HG03469 (cell line): ENCODE data around the gene HRH2.

Experiments used
- ATAC-seq: cut with Tn5 transposase; IDR thresholded peaks from one replicate; pipeline ENCODE4 v1.9.1; 2021; ENCODE audit warnings: mild to moderate bottlenecking, moderate library complexity, moderate number of reproducible peaks; ENCODE audit not compliant: unreplicated experiment

Gene HRH2

DNA sequence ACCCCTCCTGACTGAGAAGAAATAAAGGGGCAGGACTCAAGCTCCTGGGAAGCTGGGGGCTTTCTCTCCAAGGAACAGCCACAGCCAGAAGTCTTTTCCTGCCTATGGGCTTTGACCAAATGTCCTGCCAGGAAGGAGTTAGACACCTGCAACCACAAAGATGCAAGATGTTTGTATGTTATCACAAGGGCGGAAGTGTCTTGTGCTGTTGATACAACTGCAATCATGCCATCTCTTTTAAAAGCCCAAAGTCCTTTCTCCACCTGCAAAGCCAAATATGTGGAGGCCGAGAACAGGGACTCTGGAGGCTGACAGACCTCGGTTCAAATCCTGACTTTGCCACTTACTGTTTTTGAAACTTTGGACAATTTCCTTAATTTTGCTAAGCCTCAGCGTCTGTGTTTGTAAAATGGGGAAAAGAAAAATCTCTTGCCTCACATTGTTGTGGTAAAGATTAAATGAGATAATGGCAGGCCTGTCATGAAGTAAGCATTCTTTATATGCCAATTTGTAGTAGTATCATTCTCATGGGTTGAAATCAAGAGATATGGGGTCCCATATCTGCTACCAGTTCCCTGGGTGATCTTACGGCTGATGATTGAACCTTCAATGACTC lies 17.0 kb downstream of the HRH2 start:
- ATAC-seq: no peak

DNA sequence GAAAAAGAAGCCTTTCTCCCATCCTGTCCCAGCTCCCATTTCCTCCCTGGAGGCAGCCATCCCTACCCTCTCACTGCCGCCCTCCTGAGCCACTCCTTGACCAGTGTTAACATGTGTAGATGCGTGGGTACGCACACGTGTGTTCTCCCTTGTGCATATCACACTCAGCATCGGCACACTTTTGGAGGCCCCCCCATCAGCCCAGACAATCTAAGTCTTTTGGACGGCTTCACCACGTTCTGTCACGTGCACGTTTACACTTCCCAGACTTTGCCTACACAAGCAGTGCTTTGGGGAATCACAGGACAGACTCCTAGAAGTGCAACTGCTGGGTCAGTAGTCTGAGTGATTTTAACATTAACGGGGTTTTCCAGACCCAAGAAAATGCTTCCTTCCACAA lies 18.0 kb downstream of the HRH2 start:
- ATAC-seq: no peak

- ATAC-seq: no peak
Observed at GRCh38 chr5:175677571-175677970, 19.7 kb downstream of the HRH2 start.

GRCh38 chr5:175678074-175678473 lies 20.2 kb downstream of the HRH2 start:
- no peak for ATAC-seq

DNA sequence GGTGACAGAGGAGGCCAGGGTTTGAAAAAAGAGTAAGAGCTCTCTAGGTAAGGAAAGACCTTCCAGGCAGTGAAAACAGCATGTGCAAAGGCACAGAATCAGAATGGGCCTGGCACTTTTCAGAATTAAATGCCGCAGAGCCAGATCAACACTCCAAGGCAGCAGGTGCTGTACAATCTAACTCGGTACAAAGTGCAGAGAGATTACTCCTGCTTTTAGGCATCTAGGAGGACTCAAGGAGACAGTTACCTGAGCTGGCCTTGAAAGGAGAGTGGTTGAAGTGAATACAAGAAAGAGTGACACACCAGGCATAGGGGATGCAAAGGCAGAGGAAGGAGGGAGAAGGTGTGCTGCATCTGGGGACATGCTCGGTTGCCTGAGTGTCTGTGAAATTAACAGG lies 21.5 kb downstream of the HRH2 start:
- no peak for ATAC-seq

DNA sequence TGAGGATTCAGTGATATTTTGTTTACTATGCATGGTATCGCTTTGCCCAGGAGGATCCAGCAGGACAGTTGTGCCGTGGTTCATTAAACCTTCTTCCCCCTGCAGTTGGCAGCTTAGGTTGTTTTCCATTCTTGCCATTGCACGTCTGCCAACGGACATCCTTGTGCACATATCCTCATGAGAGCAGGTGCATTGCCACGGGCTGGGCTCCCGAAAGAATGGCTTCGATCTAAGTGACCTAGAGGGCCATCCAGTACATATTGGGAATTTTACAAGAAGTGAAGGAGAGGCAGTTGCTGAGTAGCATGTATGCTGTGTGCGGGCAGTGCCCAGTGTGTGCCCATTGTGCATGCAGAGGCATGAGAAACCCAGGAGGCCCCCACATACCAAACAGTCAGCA lies 22.1 kb downstream of the HRH2 start:
- ATAC-seq: no peak

DNA sequence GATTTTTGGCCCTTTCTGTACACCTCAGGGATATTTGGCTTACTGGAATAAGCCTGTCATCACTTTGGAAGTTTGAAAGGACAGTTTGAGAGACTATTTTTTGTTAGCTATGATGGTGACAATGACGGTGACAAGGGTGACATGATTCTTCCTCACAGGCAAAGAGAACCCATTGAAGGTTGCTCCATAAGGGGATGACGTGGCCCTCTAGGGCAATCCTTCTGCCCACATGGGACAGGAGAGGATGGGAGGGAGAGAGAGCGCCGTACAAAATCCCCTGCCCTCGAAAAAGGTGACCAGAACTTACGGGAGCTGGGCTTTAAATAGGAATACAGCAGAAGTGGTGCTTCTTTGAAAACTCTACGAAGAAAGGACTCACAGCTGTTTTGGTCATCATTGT lies 22.6 kb downstream of the HRH2 start:
- ATAC-seq: no peak

DNA sequence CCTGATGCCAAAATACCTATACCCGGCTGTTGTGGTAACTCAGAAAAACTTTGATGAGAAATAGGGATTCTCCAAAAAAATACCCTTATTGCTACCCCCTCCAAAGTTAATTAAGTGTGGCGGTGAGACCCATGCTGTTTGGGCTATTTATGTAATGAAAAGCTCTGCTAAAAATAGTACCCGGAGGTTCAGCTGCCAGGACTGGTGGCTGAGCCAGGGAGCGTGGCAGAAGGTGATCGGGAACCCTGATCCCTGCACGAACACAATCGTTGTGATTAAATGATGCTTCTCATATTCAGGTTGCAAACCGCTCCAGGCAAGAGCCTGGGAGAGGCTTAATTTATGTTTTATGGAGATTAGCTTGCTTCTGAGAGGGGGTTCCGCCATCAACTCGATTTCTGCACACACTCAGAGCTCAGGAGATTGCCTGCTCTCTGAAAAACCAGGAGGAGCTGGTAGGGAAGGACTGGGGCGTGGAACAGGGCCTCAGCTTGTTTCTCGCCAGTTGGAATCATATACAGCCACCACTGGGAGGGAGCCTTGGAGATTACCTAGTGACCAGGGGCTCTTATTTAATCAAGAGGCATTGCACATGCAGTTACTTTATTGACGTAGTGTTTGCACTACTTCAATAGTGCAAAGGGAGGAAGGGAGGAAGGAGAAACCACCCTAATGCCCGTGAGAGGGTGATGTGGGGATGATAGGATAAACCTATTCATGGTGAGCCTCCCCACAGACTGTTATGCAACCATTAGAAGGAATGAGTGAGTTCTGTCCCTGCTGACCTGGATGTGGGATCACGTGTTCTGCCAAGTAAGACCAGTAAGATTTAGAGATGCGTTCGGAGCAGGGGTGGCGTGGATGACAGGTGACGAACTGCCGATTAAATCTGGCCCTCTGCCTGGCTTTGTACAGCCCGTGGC lies 23.4 kb downstream of the HRH2 start:
- ATAC-seq: no peak

GRCh38 chr5:175681968-175682340 lies 24.1 kb downstream of the HRH2 start:
- ATAC-seq: no peak

DNA sequence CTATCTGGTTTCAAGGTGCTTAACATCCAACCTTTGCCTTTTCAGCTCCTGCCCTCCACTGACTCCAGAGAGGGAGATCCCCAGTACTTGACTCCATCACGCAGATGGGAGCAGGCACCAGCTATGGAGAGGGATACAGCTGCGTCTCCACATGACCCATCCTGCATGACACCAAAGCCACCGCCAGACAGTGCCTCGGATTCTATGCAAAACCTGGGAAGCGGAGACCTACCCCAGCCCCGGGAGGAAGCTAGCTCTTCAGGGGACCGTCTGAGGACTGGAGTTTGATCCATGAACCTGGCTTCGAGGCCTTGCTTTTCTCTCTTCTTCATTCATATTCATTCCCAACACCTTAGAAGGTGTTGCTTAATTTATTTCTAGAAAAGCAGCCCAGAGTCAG lies 24.8 kb downstream of the HRH2 start:
- no peak for ATAC-seq

GRCh38 chr5:175683231-175683630 lies 25.4 kb downstream of the HRH2 start:
- no peak for ATAC-seq

GRCh38 chr5:175683921-175684320 lies 26.1 kb downstream of the HRH2 start:
- ATAC-seq: no peak

- no peak for ATAC-seq
Observed at GRCh38 chr5:175684931-175685330, 27.1 kb downstream of the HRH2 start.

DNA sequence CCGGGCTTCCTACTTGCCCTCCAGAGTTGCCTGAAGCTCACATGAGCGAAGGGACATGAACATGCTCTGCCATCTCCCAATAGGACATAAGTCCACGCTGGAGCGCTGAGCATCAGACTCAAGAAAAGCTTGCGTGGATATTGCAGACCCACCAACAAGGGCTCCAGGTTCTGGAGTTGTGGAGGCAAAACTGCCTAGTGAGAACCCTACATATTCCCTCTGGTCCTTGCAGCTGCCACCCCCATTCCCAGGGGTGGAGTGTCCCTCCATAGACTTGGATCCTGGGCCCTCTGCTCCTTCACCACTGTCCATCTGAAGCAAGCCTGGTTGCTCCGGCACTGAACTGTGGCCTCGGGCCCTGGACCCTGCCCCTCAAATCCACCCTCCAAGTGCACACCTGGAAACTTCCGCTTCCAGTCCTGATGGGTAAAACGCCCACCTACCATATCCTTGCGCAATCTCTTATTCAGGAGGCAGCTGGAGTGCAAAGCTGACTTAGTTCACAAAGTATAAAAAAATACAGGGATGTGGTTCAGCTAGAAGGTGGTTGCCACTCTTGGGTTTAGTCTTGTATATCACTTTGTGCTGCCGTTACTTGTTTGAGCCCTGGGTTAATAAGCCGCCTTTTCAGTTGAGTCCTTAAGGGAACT lies 28.0 kb downstream of the HRH2 start:
- ATAC-seq: no peak

DNA sequence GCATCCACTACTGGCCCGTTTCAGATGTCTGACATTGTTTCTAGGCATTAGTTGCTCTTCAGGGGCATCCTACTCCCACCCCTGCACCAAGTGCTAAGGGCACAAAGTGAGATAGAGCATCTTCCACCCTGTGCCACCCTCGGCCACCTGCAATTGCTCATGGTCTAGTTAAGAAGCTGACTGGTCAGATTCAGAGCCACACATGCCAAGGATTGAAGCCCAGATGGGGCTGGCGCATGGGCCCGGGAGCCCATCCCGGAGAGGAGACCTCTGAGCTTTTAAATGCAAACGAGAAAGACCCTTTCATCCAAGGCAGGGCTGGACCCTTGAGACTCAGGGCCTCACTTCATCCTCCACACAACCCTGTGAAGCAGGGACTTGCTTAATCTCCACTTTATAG lies 28.5 kb downstream of the HRH2 start:
- no peak for ATAC-seq

DNA sequence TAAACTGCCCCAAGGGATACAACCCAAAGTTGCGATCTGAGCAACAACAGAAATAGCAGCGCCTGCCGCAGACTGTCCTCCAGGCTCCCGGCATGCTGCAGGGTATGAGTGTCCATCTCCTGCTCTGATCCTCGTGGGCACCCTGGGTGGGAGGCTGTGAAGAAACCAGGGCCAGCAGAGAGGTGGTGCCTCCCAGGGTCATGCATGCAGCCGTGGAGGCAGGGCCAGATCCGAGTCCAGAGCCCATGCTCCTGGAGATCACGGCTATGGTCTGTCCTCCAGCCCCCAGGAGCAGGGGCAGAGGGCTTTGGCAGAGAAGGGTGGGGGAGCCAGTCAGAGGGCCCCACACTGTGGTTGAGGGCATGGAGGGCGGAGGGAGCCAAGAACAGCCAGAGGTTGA lies 29.0 kb downstream of the HRH2 start:
- no peak for ATAC-seq

GRCh38 chr5:175687231-175687701 lies 29.4 kb downstream of the HRH2 start:
- no peak for ATAC-seq

DNA sequence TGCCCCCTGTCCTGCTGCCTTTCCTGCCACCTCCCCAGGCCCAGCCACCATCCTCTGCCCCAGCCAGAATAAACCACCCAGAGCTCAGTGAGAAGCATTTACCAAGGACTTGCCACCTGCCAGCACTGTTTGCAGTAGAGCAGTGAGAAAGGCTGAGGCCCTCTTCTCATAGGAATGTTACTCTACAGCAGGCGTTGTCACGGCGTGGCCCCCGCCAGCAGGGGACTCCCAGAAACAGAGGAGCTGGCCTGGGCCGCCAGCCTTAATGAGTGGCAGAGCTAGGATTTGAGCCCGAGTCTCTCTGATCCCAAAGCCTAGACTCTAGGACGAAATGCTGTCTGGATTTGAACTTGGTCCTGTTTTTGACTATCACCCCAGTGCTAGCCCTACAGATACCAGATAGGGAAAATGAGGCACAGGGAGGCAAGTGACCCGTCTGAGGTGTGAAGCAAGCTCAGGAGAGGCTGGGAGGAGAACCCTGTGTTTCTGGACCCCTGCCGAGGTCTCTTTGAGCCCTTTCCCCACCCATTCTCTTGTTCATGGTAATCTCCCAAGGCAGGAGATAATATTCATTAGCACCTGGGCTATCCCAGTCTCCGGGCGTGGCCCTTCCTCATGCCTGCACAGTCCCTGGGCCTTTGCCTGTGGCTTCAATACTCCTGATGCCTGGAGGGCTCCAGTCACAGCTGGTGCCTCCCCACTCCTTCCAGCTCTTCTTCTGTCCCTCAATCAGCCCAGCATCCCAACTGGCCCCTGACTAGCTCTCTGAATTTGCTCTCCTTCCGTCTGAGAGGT lies 30.7 kb downstream of the HRH2 start:
- ATAC-seq: no peak

DNA sequence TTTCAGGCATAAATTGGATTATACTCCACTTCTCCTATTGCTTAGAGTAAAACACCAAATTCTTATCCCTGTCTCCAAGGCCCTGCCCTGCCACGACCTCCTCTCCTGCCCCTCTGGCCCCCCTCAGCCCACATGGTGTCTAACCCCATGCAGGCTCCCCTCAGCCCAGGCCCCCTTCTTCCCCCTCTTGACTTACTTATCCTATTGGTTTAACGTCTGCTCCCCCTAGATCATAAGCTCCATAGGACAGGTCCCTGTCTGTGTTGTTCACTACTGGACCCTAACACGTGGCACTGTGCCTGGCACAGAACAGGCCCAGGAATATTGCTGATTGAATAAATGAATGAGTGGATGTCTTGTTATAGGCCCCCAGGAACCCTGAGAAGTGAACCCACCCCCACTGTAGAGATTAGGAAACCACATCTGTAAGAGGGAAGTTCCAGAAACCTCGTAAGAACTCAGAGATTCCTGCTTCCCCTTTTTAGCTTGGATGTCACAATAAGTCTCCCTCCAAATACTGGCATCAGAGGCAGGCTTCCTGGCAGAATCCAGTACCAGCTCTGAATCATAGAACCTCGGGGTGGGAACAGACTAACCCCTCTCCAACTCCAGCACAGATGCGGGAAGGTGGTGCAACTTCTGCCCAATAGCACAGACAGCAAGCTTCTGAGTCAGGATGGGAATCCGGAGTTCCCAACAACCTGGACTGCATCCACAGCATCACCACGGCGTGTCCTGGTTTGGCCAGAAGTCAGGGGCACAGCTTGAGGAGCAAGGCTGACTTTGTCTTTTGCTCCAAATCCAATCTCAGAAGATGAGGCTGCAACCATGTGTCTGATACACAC lies 31.5 kb downstream of the HRH2 start:
- no peak for ATAC-seq

DNA sequence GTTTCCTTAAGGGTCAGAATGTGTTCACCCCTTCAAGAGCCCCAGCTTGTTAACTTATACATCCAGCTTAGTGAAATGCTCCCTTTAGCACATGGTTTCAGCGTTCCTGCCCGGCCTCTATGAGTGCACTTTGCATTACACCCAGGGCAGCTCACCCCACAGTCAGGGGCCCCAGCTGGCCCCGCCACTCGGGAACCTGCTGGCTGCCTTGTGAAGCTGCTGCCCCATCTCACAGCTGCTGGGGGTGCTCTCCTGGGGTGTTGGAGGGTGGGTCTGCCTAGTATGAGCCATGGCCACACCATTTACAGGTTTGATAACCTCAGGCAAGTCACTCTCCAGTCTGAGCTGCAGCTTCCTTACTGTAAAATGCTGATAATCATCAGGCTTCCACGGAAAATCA lies 32.2 kb downstream of the HRH2 start:
- ATAC-seq: no peak
